H9 (cell line): ENCODE measurements around the gene OR6S1. TPM values are rescaled to one million over a fixed set of nuclear protein-coding genes. Genes with fewer than 3 reads are reported as not detected.
A peak's percentile ranks its signal among the peaks of the same experiment; 100 is the strongest.

ENCODE experiments used
- DNase-seq: peaks from one replicate; pipeline ENCODE4 v3.0.0-alpha.2; 2017
- H2AFZ ChIP-seq: one replicate; pipeline ENCODE4 v1.6.1; 2013; ENCODE audit warnings: mild to moderate bottlenecking, low read length, control low read depth, moderate library complexity
- H2AK5ac ChIP-seq: 2 replicates; pipeline ENCODE4 v1.6.1; 2013; ENCODE audit warnings: low read length, control low read depth, mixed read lengths; ENCODE audit not compliant: insufficient read length
- H2BK120ac ChIP-seq: one replicate; pipeline ENCODE4 v1.6.1; 2013; ENCODE audit warnings: low read depth, mild to moderate bottlenecking, low read length, control low read depth, inconsistent platforms; ENCODE audit not compliant: poor library complexity, severe bottlenecking
- H2BK12ac ChIP-seq: 2 replicates; pipeline ENCODE4 v1.6.1; 2013; ENCODE audit warnings: low read length, control low read depth, mixed read lengths, low read depth; ENCODE audit not compliant: insufficient read length
- H2BK15ac ChIP-seq: 2 replicates; pipeline ENCODE4 v1.6.1; 2013; ENCODE audit warnings: low read depth, low read length, control low read depth
- H2BK20ac ChIP-seq: one replicate; pipeline ENCODE4 v1.6.1; 2013; ENCODE audit warnings: low read depth, mild to moderate bottlenecking, low read length, control low read depth, inconsistent platforms; ENCODE audit not compliant: poor library complexity, severe bottlenecking
- H2BK5ac ChIP-seq: 2 replicates; pipeline ENCODE4 v1.6.1; 2013; ENCODE audit warnings: low read length, control low read depth, mixed read lengths; ENCODE audit not compliant: insufficient read length
- H3K14ac ChIP-seq: 2 replicates; pipeline ENCODE4 v1.6.1; 2013; ENCODE audit warnings: low read length, control low read depth; ENCODE audit not compliant: insufficient read depth
- H3K18ac ChIP-seq: 2 replicates; pipeline ENCODE4 v1.6.1; 2013; ENCODE audit warnings: low read depth, mild to moderate bottlenecking, mixed read lengths, low read length, control low read depth; ENCODE audit not compliant: insufficient read length
- H3K23ac ChIP-seq: 2 replicates; pipeline ENCODE4 v1.6.1; 2013; ENCODE audit warnings: low read length, control low read depth, mixed read lengths, low read depth; ENCODE audit not compliant: insufficient read length
- H3K23me2 ChIP-seq: 2 replicates; pipeline ENCODE4 v1.6.1; 2013; ENCODE audit warnings: low read depth, mild to moderate bottlenecking, mixed read lengths, low read length, control low read depth; ENCODE audit not compliant: insufficient read length, poor library complexity, severe bottlenecking
- H3K27ac ChIP-seq: 2 replicates; pipeline ENCODE4 v1.5.1; 2013; ENCODE audit warnings: low read length, control low read depth, mixed read lengths, low read depth; ENCODE audit not compliant: insufficient read length
- H3K27me3 ChIP-seq: 2 replicates; pipeline ENCODE4 v1.6.1; 2013; ENCODE audit warnings: low read length, control low read depth, inconsistent platforms; ENCODE audit not compliant: insufficient read depth
- H3K4ac ChIP-seq: 2 replicates; pipeline ENCODE4 v1.6.1; 2013; ENCODE audit warnings: low read depth, mild to moderate bottlenecking, control low read depth, inconsistent platforms, low read length, moderate library complexity
- H3K4me1 ChIP-seq: 2 replicates; pipeline ENCODE4 v1.6.1; 2013; ENCODE audit warnings: low read length, control low read depth, inconsistent platforms; ENCODE audit not compliant: insufficient read depth
- H3K4me2 ChIP-seq: 2 replicates; pipeline ENCODE4 v1.6.1; 2013; ENCODE audit warnings: low read length, control low read depth, mixed read lengths; ENCODE audit not compliant: insufficient read length, insufficient read depth
- H3K56ac ChIP-seq: 2 replicates; pipeline ENCODE4 v1.6.1; 2013; ENCODE audit warnings: low read depth, mild to moderate bottlenecking, mixed read lengths, low read length, control low read depth; ENCODE audit not compliant: insufficient read length
- H3K79me1 ChIP-seq: 2 replicates; pipeline ENCODE4 v1.6.1; 2013; ENCODE audit warnings: low read depth, mild to moderate bottlenecking, moderate library complexity, low read length, control low read depth, inconsistent platforms; ENCODE audit not compliant: insufficient read depth, poor library complexity, severe bottlenecking
- H3K79me2 ChIP-seq: 2 replicates; pipeline ENCODE4 v1.6.1; 2013; ENCODE audit warnings: low read length, control low read depth, inconsistent platforms; ENCODE audit not compliant: insufficient read depth
- H3K9ac ChIP-seq: 2 replicates; pipeline ENCODE4 v1.6.1; 2013; ENCODE audit warnings: low read length, control low read depth, mixed read lengths; ENCODE audit not compliant: insufficient read length; ENCODE audit errors: extremely low read depth
- H3K9me3 ChIP-seq: one replicate; pipeline ENCODE4 v1.6.1; 2013; ENCODE audit warnings: low read depth, low read length, inconsistent platforms; ENCODE audit not compliant: control insufficient read depth
- H3T11ph ChIP-seq: one replicate; pipeline ENCODE4 v1.6.1; 2013; ENCODE audit warnings: mild to moderate bottlenecking, low read length, control low read depth, inconsistent platforms
- H4K20me1 ChIP-seq: one replicate; pipeline ENCODE4 v1.6.1; 2013; ENCODE audit not compliant: control insufficient read depth, insufficient read length, insufficient read depth
- H4K5ac ChIP-seq: 2 replicates; pipeline ENCODE4 v1.6.1; 2013; ENCODE audit warnings: low read depth, mild to moderate bottlenecking, mixed read lengths, low read length, control low read depth; ENCODE audit not compliant: insufficient read length
- H4K8ac ChIP-seq: replicated peaks from 2 replicates; pipeline ENCODE4 v1.6.1; 2013; ENCODE audit warnings: low read length, control low read depth, mixed read lengths, low read depth; ENCODE audit not compliant: insufficient read length
- H4K91ac ChIP-seq: 2 replicates; pipeline ENCODE4 v1.6.1; 2013; ENCODE audit warnings: low read depth, mild to moderate bottlenecking, moderate library complexity, mixed read lengths, low read length, control low read depth; ENCODE audit not compliant: insufficient read length
- H3K27ac Mint-ChIP-seq, 3 experiments: 2 replicates in 2 of 3; 3 replicates in 1 of 3; pipeline ENCODE4 v1.8.0; 2020 to 2021; ENCODE audit warnings: mixed read lengths in 3 of 3, mild to moderate bottlenecking in 1 of 3, moderate library complexity in 1 of 3
- H3K27me3 Mint-ChIP-seq: 2 replicates; pipeline ENCODE4 v1.8.0; 2021; ENCODE audit warnings: low read depth, mild to moderate bottlenecking, moderate library complexity, mixed read lengths
- H3K36me3 Mint-ChIP-seq, 3 experiments: 2 replicates in 2 of 3; 3 replicates in 1 of 3; pipeline ENCODE4 v1.8.0; 2020 to 2021; ENCODE audit warnings: low read depth in 3 of 3, mixed read lengths in 3 of 3; ENCODE audit not compliant: insufficient read depth in 1 of 3
- H3K4me1 Mint-ChIP-seq, 2 experiments: 2 replicates each; pipeline ENCODE4 v1.8.0; 2020; ENCODE audit warnings: mixed read lengths in 2 of 2
- H3K4me3 Mint-ChIP-seq, 2 experiments: 2 replicates in 1 of 2; 3 replicates in 1 of 2; pipeline ENCODE4 v1.8.0; 2020 to 2021; ENCODE audit warnings: mild to moderate bottlenecking in 2 of 2, mixed read lengths in 2 of 2, moderate library complexity in 1 of 2
- H3K9me3 Mint-ChIP-seq, 2 experiments: 2 replicates in 1 of 2; 3 replicates in 1 of 2; pipeline ENCODE4 v1.8.0; 2020; ENCODE audit warnings: mild to moderate bottlenecking in 2 of 2, mixed read lengths in 2 of 2, moderate library complexity in 1 of 2
- WGBS: extraction: QIAGEN DNeasy Blood & Tissue Kit; methylation state at CpG from one replicate; pipeline ENCODE4 v1.1.7; 2013; ENCODE audit warnings: missing lambda C conversion rate, low lambda C conversion rate, mixed read lengths; ENCODE audit not compliant: insufficient read length; ENCODE audit errors: extremely low coverage; 5-methylcytosine and 5-hydroxymethylcytosine counted together
- total RNA-seq: library from RNA; stranded (reverse); gene quantifications from 2 replicates; pipeline ENCODE4 v1.2.1, GENCODE V29; 2021
- TF ChIP-seq, protein P1 (sequence below): fragments of 200-600 bp; sonication (generic); conservative IDR thresholded peaks from 3 replicates; pipeline ENCODE4 v1.8.0; 2021; ENCODE audit warnings: antibody characterized with exemption, mild to moderate bottlenecking

Gene OR6S1
- total RNA-seq, 1 experiment from 2014 or later, result not detected

DNA sequence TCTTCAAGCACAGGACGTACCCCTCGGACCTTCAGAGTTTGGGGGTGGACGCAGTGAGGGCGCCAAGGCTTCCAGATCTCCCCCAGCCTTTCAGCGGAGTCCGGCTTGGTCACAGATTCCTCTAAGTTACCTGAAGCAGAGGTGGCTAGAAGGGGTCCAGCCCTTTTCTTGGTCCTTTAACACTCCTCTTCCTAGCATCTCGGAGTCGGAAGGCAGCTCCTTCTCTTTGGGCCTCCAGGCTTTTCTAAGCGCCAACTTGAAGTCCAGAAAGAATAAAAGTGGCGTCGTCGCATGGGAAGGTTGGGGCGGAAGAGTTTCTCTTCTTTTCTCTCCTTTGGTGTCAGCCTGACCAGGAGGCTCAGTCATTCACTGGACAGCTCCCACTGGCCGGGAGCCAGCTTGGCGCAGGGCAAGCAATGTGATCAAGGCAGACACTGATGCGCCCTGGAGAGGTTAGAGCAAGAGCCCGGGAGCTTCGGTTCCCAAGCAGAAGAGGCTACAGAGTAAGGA, 9.6 kb downstream of the OR6S1 start:
- Histone ChIP-seq H3K23ac (no peak overlapping the region), H3K18ac (no peak overlapping the region), H3K14ac (no peak overlapping the region), H2BK12ac (no peak overlapping the region), H3K79me1 (no peaks in the 10 kb centered on the region), H3K4ac (no peak overlapping the region), H4K20me1 (no peaks in the 10 kb centered on the region), H2AFZ (no peak overlapping the region), H3K27ac (no peak overlapping the region), H2BK20ac (no peak overlapping the region), H2BK5ac (no peak overlapping the region), H3K9me3 (no peaks in the 10 kb centered on the region), H2AK5ac (no peak overlapping the region), H3T11ph (no peak overlapping the region), H2BK120ac (no peak overlapping the region), H3K23me2 (peaks cover 30% of the 10 kb centered on the region), H3K4me1 (no peaks in the 10 kb centered on the region), H3K9ac (no peak overlapping the region), H3K79me2 (no peaks in the 10 kb centered on the region), H2BK15ac (no peak overlapping the region), H3K56ac (no peak overlapping the region), H4K91ac (no peak overlapping the region), H3K27me3 (peaks cover 2% of the 10 kb centered on the region; the same call in 1 of the 2 replicates), H4K8ac (no peak overlapping the region), H4K5ac (no peak overlapping the region), H3K4me2 (peak overlapping the region; percentile 96)
- H3K27me3 Mint-ChIP-seq, result peaks cover 71% of the 10 kb centered on the region
- no peak overlapping the region for H3K27ac Mint-ChIP-seq
- H3K9me3 Mint-ChIP-seq, result peaks cover 4 to 8% of the 10 kb centered on the region in 2 experiments; a peak in 4 of 5 replicates
- no peaks in the 10 kb centered on the region; a peak in 1 of 7 replicates for H3K36me3 Mint-ChIP-seq
- WGBS, result no CpG with 5 or more reads among the region's 18 CpGs
- TF ChIP-seq, protein P1, sequence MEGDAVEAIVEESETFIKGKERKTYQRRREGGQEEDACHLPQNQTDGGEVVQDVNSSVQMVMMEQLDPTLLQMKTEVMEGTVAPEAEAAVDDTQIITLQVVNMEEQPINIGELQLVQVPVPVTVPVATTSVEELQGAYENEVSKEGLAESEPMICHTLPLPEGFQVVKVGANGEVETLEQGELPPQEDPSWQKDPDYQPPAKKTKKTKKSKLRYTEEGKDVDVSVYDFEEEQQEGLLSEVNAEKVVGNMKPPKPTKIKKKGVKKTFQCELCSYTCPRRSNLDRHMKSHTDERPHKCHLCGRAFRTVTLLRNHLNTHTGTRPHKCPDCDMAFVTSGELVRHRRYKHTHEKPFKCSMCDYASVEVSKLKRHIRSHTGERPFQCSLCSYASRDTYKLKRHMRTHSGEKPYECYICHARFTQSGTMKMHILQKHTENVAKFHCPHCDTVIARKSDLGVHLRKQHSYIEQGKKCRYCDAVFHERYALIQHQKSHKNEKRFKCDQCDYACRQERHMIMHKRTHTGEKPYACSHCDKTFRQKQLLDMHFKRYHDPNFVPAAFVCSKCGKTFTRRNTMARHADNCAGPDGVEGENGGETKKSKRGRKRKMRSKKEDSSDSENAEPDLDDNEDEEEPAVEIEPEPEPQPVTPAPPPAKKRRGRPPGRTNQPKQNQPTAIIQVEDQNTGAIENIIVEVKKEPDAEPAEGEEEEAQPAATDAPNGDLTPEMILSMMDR, result no peak
- H3K4me1 Mint-ChIP-seq, result peaks cover 21 to 23% of the 10 kb centered on the region in 2 experiments
- DNase-seq, result peak; percentile 74
- peak overlapping the region; percentile 86 to 94 for H3K4me3 Mint-ChIP-seq
